HepG2 (cell line): Measurements from ENCODE around the gene SLIT1. TPM values are rescaled to one million over a fixed set of nuclear protein-coding genes. Genes with fewer than 3 reads are reported as not detected.

Source experiments
- KLF15 ChIP-seq: sonication (generic); formaldehyde crosslinking; IDR thresholded peaks from 2 replicates; pipeline ENCODE4 v1.8.1; 2023; ENCODE audit warnings: borderline replicate concordance, mild to moderate bottlenecking, inconsistent platforms, missing genetic modification reagents, mixed read lengths
- MEIS1 ChIP-seq: sonication (generic); formaldehyde crosslinking; IDR thresholded peaks from 2 replicates; pipeline ENCODE4 v1.9.0; 2021; ENCODE audit warnings: mild to moderate bottlenecking, missing genetic modification reagents, moderate library complexity, borderline replicate concordance
- NBN ChIP-seq: fragments of 450-650 bp; conservative IDR thresholded peaks from 2 replicates; pipeline ENCODE4 v1.6.1; 2017
- NFYC ChIP-seq: IDR thresholded peaks from 2 replicates; pipeline ENCODE4 v1.6.1; 2016; ENCODE audit warnings: missing genetic modification reagents, missing compliant biosample characterization
- SNAI1 ChIP-seq: sonication (generic); formaldehyde crosslinking; IDR thresholded peaks from 2 replicates; pipeline ENCODE4 v1.5.0; 2020; ENCODE audit warnings: mild to moderate bottlenecking, missing genetic modification reagents, borderline replicate concordance
- SNAPC2 ChIP-seq: sonication (generic); formaldehyde crosslinking; IDR thresholded peaks from 2 replicates; pipeline ENCODE4 v1.8.1; 2022; ENCODE audit warnings: mild to moderate bottlenecking, missing genetic modification reagents
- ZNF44 ChIP-seq: sonication (generic); formaldehyde crosslinking; IDR thresholded peaks from 2 replicates; pipeline ENCODE4 v1.5.1; 2020; ENCODE audit warnings: mild to moderate bottlenecking, missing genetic modification reagents
- polyA plus RNA-seq, 8 experiments: library from polyadenylated mRNA; depleted of rRNA in 3 of 8; stranded (reverse) in 7 of 8; unstranded in 1 of 8; fragments of >200 nt; fragmentation: Illumina TruSeq in 4 of 8; extraction: Trizol in 4 of 8; gene quantifications; 2 replicates each; pipeline versions ENCODE4 v1.2.1 to v1.2.3, GENCODE V29; 2011 to 2016; ENCODE audit warnings: low read depth in 4 of 8, missing spikeins in 1 of 8, mixed read lengths in 1 of 8; ENCODE audit not compliant: insufficient read depth in 1 of 8
- total RNA-seq, 5 experiments: library from RNA; depleted of rRNA; stranded (reverse); fragments of >200 nt; fragmentation: Illumina TruSeq; extraction: Trizol; gene quantifications; 2 replicates each; pipeline ENCODE4 v1.2.3, GENCODE V29; 2016; ENCODE audit warnings: low read depth in 1 of 5
- TF ChIP-seq, protein P1 (sequence below): sonication (generic); formaldehyde crosslinking; IDR thresholded peaks from 2 replicates; pipeline ENCODE4 v1.4.0; 2020; ENCODE audit warnings: missing genetic modification reagents
- TF ChIP-seq, protein P2 (sequence below): sonication (generic); formaldehyde crosslinking; IDR thresholded peaks from 2 replicates; pipeline ENCODE4 v1.5.0; 2020; ENCODE audit warnings: mild to moderate bottlenecking, missing genetic modification reagents
- TF ChIP-seq, protein P3 (sequence below): sonication (generic); formaldehyde crosslinking; IDR thresholded peaks from 2 replicates; pipeline ENCODE4 v1.8.0; 2022; ENCODE audit warnings: missing genetic modification reagents, mild to moderate bottlenecking, inconsistent platforms, borderline replicate concordance
- TF ChIP-seq, protein P4 (sequence below): sonication (generic); formaldehyde crosslinking; conservative IDR thresholded peaks from 2 replicates; pipeline ENCODE4 v1.4.0; 2020; ENCODE audit warnings: missing genetic modification reagents
- TF ChIP-seq, protein P5 (sequence below): sonication (generic); formaldehyde crosslinking; IDR thresholded peaks from 2 replicates; pipeline ENCODE4 v1.4.0; 2020; ENCODE audit warnings: missing genetic modification reagents
- TF ChIP-seq, protein P6 (sequence below): sonication (generic); formaldehyde crosslinking; conservative IDR thresholded peaks from 2 replicates; pipeline ENCODE4 v1.8.1; 2023; ENCODE audit warnings: missing genetic modification reagents
- TF ChIP-seq, protein P7 (sequence below): sonication (generic); formaldehyde crosslinking; conservative IDR thresholded peaks from 2 replicates; pipeline ENCODE4 v1.8.0; 2022; ENCODE audit warnings: mild to moderate bottlenecking, moderate library complexity, missing genetic modification reagents

Gene SLIT1
- total and polyA plus RNA-seq, 2 of the 13 experiments (the other 11 are each of a cell fraction or from before 2014, with no cell fraction given) = 0.09 to 0.33 TPM

DNA sequence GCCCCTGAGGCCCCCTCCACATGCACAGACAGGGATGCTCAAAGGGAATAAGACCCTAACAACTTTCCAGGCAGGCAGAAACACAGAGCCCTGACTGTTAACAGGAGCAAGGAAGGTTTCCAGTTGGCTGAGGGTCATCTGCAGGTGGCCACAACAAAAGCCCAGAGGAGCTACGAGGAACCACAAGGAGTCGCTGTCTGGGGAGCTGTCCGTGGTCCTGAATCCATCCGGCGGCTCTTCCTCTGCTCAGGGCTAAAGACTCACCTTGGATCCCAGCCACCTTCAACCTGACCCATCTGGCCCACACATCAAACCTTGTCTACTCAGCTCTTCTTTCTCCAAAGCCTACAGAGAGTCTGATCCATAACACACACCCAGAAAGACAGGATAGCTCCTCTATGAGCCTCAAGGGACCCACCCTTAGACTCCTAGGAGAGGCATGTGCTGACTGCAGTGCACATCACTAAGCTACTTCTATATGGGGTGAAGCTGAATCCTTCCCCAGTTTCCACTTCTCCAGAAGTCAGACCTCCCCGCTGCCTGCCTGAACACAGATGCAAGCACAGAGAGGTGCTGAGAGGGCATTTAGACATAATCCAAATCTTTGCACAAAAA is 104.0 kb downstream of the SLIT1 start (continued):
- TF ChIP-seq SNAI1 = 0 out of 2 replicates have a peak, but pooled peaks have one; percentile 55
- TF ChIP-seq KLF15 (CRISPR knock-in tag) = peak; percentile 93; the same call in 1 of the 2 replicates
- TF ChIP-seq, protein P1, sequence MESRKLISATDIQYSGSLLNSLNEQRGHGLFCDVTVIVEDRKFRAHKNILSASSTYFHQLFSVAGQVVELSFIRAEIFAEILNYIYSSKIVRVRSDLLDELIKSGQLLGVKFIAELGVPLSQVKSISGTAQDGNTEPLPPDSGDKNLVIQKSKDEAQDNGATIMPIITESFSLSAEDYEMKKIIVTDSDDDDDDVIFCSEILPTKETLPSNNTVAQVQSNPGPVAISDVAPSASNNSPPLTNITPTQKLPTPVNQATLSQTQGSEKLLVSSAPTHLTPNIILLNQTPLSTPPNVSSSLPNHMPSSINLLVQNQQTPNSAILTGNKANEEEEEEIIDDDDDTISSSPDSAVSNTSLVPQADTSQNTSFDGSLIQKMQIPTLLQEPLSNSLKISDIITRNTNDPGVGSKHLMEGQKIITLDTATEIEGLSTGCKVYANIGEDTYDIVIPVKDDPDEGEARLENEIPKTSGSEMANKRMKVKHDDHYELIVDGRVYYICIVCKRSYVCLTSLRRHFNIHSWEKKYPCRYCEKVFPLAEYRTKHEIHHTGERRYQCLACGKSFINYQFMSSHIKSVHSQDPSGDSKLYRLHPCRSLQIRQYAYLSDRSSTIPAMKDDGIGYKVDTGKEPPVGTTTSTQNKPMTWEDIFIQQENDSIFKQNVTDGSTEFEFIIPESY (CRISPR knock-in tag) = peak; percentile 50; the same call in 1 of the 2 replicates
- TF ChIP-seq, protein P2, sequence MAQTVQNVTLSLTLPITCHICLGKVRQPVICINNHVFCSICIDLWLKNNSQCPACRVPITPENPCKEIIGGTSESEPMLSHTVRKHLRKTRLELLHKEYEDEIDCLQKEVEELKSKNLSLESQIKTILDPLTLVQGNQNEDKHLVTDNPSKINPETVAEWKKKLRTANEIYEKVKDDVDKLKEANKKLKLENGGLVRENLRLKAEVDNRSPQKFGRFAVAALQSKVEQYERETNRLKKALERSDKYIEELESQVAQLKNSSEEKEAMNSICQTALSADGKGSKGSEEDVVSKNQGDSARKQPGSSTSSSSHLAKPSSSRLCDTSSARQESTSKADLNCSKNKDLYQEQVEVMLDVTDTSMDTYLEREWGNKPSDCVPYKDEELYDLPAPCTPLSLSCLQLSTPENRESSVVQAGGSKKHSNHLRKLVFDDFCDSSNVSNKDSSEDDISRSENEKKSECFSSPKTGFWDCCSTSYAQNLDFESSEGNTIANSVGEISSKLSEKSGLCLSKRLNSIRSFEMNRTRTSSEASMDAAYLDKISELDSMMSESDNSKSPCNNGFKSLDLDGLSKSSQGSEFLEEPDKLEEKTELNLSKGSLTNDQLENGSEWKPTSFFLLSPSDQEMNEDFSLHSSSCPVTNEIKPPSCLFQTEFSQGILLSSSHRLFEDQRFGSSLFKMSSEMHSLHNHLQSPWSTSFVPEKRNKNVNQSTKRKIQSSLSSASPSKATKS = 0 out of 2 replicates have a peak, but pooled peaks have one; percentile 41
- TF ChIP-seq, protein P3, sequence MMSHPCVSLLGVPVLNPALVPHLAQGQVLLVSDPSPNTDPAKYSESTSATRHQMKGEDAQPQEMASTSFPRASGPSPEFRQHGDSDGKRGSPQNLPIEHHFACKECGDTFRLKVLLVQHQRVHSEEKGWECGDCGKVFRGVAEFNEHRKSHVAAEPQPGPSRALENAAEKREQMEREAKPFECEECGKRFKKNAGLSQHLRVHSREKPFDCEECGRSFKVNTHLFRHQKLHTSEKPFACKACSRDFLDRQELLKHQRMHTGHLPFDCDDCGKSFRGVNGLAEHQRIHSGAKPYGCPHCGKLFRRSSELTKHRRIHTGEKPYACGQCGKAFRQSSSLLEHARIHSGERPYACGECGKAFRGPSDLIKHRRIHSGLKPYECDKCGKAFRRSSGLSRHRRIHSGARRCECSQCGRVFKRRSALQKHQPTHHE (CRISPR knock-in tag) = peak; percentile 88; the same call in 1 of the 2 replicates
- TF ChIP-seq, protein P4, sequence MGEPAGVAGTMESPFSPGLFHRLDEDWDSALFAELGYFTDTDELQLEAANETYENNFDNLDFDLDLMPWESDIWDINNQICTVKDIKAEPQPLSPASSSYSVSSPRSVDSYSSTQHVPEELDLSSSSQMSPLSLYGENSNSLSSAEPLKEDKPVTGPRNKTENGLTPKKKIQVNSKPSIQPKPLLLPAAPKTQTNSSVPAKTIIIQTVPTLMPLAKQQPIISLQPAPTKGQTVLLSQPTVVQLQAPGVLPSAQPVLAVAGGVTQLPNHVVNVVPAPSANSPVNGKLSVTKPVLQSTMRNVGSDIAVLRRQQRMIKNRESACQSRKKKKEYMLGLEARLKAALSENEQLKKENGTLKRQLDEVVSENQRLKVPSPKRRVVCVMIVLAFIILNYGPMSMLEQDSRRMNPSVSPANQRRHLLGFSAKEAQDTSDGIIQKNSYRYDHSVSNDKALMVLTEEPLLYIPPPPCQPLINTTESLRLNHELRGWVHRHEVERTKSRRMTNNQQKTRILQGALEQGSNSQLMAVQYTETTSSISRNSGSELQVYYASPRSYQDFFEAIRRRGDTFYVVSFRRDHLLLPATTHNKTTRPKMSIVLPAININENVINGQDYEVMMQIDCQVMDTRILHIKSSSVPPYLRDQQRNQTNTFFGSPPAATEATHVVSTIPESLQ (CRISPR knock-in tag) = peak; percentile 98
- TF ChIP-seq, protein P5, sequence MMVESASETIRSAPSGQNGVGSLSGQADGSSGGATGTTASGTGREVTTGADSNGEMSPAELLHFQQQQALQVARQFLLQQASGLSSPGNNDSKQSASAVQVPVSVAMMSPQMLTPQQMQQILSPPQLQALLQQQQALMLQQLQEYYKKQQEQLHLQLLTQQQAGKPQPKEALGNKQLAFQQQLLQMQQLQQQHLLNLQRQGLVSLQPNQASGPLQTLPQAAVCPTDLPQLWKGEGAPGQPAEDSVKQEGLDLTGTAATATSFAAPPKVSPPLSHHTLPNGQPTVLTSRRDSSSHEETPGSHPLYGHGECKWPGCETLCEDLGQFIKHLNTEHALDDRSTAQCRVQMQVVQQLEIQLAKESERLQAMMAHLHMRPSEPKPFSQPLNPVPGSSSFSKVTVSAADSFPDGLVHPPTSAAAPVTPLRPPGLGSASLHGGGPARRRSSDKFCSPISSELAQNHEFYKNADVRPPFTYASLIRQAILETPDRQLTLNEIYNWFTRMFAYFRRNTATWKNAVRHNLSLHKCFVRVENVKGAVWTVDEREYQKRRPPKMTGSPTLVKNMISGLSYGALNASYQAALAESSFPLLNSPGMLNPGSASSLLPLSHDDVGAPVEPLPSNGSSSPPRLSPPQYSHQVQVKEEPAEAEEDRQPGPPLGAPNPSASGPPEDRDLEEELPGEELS (CRISPR knock-in tag) = peak; percentile 73
- TF ChIP-seq, protein P6, sequence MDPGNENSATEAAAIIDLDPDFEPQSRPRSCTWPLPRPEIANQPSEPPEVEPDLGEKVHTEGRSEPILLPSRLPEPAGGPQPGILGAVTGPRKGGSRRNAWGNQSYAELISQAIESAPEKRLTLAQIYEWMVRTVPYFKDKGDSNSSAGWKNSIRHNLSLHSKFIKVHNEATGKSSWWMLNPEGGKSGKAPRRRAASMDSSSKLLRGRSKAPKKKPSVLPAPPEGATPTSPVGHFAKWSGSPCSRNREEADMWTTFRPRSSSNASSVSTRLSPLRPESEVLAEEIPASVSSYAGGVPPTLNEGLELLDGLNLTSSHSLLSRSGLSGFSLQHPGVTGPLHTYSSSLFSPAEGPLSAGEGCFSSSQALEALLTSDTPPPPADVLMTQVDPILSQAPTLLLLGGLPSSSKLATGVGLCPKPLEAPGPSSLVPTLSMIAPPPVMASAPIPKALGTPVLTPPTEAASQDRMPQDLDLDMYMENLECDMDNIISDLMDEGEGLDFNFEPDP (CRISPR knock-in tag) = 0 out of 2 replicates have a peak, but pooled peaks have one; percentile 82
- TF ChIP-seq SNAPC2 (CRISPR knock-in tag) = peak; percentile 83; the same call in 1 of the 2 replicates
- TF ChIP-seq NFYC (CRISPR knock-in tag) = peak; percentile 41; the same call in 1 of the 2 replicates
- TF ChIP-seq, protein P7, sequence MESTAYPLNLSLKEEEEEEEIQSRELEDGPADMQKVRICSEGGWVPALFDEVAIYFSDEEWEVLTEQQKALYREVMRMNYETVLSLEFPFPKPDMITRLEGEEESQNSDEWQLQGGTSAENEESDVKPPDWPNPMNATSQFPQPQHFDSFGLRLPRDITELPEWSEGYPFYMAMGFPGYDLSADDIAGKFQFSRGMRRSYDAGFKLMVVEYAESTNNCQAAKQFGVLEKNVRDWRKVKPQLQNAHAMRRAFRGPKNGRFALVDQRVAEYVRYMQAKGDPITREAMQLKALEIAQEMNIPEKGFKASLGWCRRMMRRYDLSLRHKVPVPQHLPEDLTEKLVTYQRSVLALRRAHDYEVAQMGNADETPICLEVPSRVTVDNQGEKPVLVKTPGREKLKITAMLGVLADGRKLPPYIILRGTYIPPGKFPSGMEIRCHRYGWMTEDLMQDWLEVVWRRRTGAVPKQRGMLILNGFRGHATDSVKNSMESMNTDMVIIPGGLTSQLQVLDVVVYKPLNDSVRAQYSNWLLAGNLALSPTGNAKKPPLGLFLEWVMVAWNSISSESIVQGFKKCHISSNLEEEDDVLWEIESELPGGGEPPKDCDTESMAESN (CRISPR knock-in tag) = peak; percentile 88
- TF ChIP-seq ZNF44 (CRISPR knock-in tag) = peak; percentile 73; the same call in 1 of the 2 replicates
- TF ChIP-seq NBN = no peak
- TF ChIP-seq MEIS1 (CRISPR knock-in tag) = no peak
